ENCODE results near the gene MT1H.

The MT1H gene

GRCh38 chr16:56681939-56682702 is 12.5 kb downstream of the MT1H start, which contains the start of gene MT1X:
Gene MT1X, plus strand, starts transcription at chr16:56682470. Its CDS starts 71 bp downstream, at chr16:56682541.
- H3K79me2 ChIP-seq (ENCODE audit: insufficient read depth, low read length): no peaks in the 10 kb centered on the region
- no peaks in the 10 kb centered on the region for H3F3A ChIP-seq (ENCODE audit: insufficient read depth, low read length)
- no peaks in the 10 kb centered on the region for H4K20me1 ChIP-seq (ENCODE audit: insufficient read depth, low read length)
- no peaks in the 10 kb centered on the region for H3K9me3 ChIP-seq (ENCODE audit: low read length)
- H3K4me2 ChIP-seq (ENCODE audit: low read length): peak within 1 kb of the TSS; percentile 84
- H3K27ac ChIP-seq (ENCODE audit: low read depth, low read length, poor library complexity, severe bottlenecking): no peak within 1 kb of the TSS
- H2AFZ ChIP-seq (ENCODE audit: low read length): peak within 1 kb of the TSS; percentile 65
- peak within 1 kb of the TSS; percentile 68 for H3K4me3 ChIP-seq (ENCODE audit: low read depth, low read length, poor library complexity, severe bottlenecking)
- peak within 1 kb of the TSS; percentile 74 for H3K9ac ChIP-seq (ENCODE audit: low read length)
- H3K9me2 ChIP-seq (ENCODE audit: low read depth, low read length): no peaks in the 10 kb centered on the region
- H3K36me3 ChIP-seq (ENCODE audit: insufficient read depth, low read length): no peaks in the 10 kb centered on the region
- TF ChIP-seq EZH2 (IDR thresholded peaks at IDR 0.05; ENCODE audit: borderline replicate concordance, low read length) (no peak), CTCF (IDR thresholded peaks at IDR 0.05; ENCODE audit: low read length) (no peak)
- H3K4me1 ChIP-seq (ENCODE audit: insufficient read depth, low read length, severe bottlenecking): peaks cover 12% of the 10 kb centered on the region
- no peaks in the 10 kb centered on the region; the same call in 1 of the 2 replicates for H3K27me3 ChIP-seq (ENCODE audit: insufficient read depth, low read length)

DNA sequence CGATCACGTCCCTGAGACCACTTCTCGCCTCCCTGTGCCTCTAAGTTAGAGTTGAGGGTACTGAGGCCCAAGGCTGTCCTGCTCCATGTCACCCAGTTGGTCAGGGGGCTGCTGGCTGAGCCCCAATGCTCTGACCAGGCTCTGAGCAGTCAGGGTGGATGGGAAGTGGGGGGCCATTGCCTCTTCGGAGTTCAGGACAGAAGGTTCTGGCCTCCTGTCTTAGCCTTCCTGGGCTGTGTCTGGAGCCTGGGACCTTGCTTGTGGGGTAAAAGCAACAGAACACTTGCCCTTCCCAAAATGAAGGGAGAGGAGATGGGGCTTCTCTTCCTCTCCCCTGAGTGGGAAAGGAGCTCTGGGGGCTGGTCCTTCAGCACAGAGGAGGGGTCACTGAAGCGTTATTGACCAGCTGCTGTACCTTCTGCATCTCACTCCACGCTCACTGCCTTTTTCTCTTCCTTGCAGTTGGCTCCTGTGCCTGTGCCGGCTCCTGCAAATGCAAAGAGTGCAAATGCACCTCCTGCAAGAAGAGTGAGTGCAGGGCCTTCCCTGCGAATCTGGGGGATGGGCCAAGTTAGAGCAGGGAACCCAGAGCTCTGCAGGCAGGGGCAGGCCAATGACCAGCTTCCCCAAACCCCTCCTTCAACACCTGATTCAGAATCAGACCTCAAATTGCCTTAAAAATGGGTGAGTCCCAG is 13.2 kb downstream of the MT1H start:
- H3K79me2 ChIP-seq (ENCODE audit: insufficient read depth, low read length): no peaks in the 10 kb centered on the region
- no peaks in the 10 kb centered on the region; the same call in 1 of the 2 replicates for H3K27me3 ChIP-seq (ENCODE audit: insufficient read depth, low read length)
- no peaks in the 10 kb centered on the region for H3K9me3 ChIP-seq (ENCODE audit: low read length)
- H3K4me2 ChIP-seq (ENCODE audit: low read length): peak overlapping the region; percentile 84
- no peaks in the 10 kb centered on the region for H3F3A ChIP-seq (ENCODE audit: insufficient read depth, low read length)
- H3K27ac ChIP-seq (ENCODE audit: low read depth, low read length, poor library complexity, severe bottlenecking): no peak overlapping the region
- H3K9ac ChIP-seq (ENCODE audit: low read length): peak overlapping the region; percentile 74
- H3K4me1 ChIP-seq (ENCODE audit: insufficient read depth, low read length, severe bottlenecking): peaks cover 12% of the 10 kb centered on the region
- no peaks in the 10 kb centered on the region for H4K20me1 ChIP-seq (ENCODE audit: insufficient read depth, low read length)
- H2AFZ ChIP-seq (ENCODE audit: low read length): peak overlapping the region; percentile 65
- no peaks in the 10 kb centered on the region for H3K9me2 ChIP-seq (ENCODE audit: low read depth, low read length)
- no peaks in the 10 kb centered on the region for H3K36me3 ChIP-seq (ENCODE audit: insufficient read depth, low read length)
- peak overlapping the region; percentile 68 for H3K4me3 ChIP-seq (ENCODE audit: low read depth, low read length, poor library complexity, severe bottlenecking)
- TF ChIP-seq EZH2 (IDR thresholded peaks at IDR 0.05; ENCODE audit: borderline replicate concordance, low read length) (no peak), CTCF (IDR thresholded peaks at IDR 0.05; ENCODE audit: low read length) (no peak)

- no peaks in the 10 kb centered on the region for H3K36me3 ChIP-seq (ENCODE audit: insufficient read depth, low read length)
- H4K20me1 ChIP-seq (ENCODE audit: insufficient read depth, low read length): no peaks in the 10 kb centered on the region
- no peak overlapping the region for H3K4me2 ChIP-seq (ENCODE audit: low read length)
- H3K27ac ChIP-seq (ENCODE audit: low read depth, low read length, poor library complexity, severe bottlenecking): no peak overlapping the region
- no peak overlapping the region for H3K9ac ChIP-seq (ENCODE audit: low read length)
- H3K4me1 ChIP-seq (ENCODE audit: insufficient read depth, low read length, severe bottlenecking): peaks cover 12% of the 10 kb centered on the region
- no peaks in the 10 kb centered on the region for H3K79me2 ChIP-seq (ENCODE audit: insufficient read depth, low read length)
- H3K27me3 ChIP-seq (ENCODE audit: insufficient read depth, low read length): no peaks in the 10 kb centered on the region; the same call in 1 of the 2 replicates
- H2AFZ ChIP-seq (ENCODE audit: low read length): no peak overlapping the region
- H3K9me2 ChIP-seq (ENCODE audit: low read depth, low read length): no peaks in the 10 kb centered on the region
- H3F3A ChIP-seq (ENCODE audit: insufficient read depth, low read length): no peaks in the 10 kb centered on the region
- no peak for TF ChIP-seq EZH2 (IDR thresholded peaks at IDR 0.05; ENCODE audit: borderline replicate concordance, low read length)
- no peaks in the 10 kb centered on the region for H3K9me3 ChIP-seq (ENCODE audit: low read length)
- H3K4me3 ChIP-seq (ENCODE audit: low read depth, low read length, poor library complexity, severe bottlenecking): no peak overlapping the region
Observed at GRCh38 chr16:56683424-56684172, 14.0 kb downstream of the MT1H start.
